ENCODE results near the gene NSG2.
"Not testable (repeated sequence)": the region's sequence is repeated elsewhere in the genome, so short reads cannot be mapped to it uniquely, and the experiment has no call there.

NSG2 gene

DNA sequence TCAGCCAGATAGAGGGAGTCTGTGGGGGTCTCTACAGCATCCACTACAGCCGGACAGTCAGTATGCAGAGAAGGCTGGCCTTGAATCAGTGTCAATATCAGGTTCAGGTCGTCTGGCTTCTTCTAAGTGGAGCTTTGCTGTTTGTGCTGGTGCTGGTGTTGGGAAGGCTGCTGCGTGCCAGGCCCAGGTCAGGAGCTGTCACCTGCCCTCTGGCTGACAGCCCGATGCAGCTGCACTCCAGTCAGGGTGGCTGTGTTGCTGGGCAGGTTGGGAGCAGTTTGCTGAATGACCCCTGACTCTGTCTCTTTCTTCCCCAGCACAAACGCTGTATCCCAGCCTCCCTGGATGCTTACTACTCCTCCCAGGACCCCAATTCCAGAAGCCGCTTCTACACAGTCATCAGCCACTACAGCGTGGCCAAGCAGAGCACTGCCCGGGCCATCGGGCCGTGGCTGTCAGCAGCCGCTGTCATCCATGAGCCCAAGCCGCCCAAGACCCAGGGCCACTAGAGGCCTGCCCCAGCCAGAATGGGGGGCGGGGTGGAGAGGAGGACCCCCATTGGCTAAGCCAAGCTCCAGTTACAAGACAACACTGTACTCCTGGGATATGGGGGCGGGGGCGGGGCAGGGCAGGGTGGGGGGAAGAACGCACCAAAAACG lies 61.6 kb downstream of the NSG2 start:
- no peak for DNase-seq

DNA sequence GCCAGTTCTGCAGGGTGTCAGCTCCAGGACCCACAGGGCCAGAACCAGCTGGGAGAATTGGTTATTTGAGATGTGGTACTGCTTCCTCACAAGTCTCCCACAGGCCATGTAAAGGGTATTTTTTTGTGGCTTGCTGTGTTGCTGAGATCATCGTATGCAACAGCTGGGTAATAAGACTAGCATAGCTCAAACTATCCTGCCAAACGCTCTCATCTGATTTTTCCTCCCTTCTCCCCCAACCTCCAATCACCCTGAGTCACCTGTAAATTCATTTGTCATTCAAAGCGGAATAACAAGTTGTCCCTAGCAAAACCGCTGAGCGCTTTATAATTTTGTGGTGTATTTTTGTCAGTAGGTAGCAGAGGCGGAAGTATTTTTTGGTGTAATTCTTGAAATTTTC lies 63.2 kb downstream of the NSG2 start:
- DNase-seq, result no peak

DNA sequence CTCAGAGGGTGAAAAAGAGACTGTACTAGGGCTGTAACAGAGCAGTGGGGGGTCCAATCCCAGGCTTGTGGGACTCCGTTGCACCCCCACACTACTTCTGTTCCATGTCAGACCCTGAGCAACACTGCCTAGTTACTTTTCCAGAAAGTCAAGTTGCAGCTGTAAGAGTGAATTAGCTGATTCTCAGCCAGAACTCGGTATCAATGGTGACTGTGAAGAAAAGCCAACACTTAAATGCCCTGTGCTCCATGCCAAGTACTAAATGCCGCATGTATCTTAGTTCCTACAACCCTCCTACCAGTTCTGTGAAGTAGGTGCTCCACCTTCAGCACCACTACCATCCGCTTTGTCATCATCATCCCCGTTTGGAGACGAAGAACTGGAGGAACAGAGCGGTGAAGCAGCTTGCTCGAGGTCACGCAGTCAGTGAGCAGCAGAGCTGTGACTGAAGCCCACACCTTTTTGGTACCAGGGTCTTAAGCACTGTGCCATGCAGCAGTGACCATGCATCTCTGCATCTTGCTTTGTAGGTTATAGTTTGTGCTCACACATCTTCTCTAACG lies 64.3 kb downstream of the NSG2 start:
- DNase-seq, result no peak

DNA sequence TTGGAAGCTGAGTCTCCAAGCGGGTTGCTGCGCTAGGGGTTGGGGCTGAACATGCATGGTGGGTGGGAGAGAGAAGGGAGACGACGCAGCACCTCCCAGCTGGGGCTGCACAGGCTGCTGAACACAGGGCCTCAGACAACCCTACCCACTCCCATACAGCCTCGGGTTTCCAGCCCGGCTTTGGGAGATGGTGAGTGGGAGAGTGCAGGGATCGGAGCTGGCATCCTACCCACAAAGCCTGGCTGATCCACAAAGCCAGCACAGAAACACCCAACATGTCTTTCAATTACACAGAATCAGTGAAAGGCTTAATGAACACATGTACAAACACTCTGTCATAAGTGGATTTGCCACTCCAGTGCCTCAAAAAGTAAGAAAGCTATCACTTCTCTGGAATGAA lies 64.8 kb downstream of the NSG2 start:
- no peak for DNase-seq

DNA sequence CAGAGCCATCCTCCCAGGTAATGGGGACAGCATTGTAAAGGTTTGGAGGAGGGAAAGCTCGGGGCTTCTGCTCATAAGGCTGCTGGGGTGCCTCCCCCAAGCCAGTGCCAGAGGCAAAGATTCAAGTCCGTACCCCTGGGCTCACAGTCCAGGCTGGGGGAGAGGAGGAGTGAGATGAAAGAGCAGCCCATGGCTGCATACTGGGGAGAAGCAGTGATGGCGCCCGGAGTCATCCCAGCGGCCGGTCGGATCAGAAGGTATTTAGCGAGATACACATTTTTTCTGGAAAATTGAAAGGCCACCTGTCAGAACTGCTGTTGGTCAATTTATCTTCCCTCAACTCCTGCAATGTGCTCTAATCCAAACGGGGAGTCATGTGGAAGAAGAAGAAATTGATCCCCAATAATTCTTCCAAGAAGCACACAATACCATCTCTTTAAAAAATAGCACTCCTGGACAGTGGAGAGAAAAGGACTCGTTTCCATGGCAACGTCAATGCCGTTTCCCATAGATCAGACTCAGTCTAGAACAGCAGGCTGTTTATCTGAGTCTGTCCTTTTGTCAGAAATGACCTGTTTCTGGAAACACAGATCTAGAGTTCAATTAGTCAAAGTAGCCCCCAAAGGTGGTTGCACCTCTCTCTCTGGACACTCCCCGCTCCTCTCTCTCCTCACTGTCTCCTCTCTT lies 65.9 kb downstream of the NSG2 start:
- DNase-seq, result no peak

DNA sequence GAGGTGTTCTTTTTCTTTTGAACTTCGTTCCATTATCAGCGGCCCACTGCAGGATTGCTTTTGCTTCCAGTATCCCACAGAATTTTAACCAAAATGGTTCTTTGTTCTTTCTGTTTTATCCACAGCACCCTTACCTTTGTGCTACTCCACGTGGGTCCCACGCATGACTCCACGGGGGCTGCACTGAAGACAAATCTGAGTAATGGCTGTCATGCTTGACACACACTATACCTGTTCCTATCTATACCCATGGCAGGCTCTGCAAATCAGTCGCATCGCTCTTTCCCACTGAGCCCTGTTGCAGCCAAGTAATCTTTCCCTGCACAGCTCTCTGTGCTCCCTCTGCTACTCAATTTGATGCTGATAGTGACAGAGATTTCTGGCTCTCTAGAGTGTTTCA lies 69.7 kb downstream of the NSG2 start:
- no peak for DNase-seq

DNA sequence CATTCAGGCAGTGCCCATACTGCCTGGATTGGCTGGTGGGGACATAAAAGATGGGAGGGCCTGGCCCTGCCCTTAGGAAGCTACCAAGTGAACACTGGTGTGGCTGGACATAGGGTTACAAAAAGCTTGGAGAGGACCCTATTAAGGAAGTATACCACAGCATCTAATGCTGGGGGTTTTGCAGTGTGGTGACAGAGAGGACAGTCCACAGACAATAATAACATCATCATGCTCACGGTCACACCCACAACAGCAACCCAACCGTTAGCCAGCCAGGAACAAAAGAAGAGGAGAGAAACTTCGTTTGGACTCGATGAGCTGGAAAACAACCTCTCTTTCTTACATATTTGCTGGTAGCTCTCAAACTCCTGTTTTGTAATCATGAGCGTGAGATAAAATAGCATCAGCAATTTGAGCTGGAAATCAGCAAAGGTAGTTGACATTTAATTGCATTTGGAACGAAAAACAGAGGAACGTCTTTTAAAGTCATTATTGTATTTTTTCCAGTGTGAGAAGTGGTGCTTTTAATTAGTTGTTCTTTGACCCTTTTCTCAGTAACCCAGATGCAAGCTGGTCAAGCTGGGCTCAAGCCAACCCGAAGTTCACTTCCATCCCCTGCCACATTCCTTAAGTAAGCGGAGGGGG lies 73.4 kb downstream of the NSG2 start:
- no peak for DNase-seq

DNA sequence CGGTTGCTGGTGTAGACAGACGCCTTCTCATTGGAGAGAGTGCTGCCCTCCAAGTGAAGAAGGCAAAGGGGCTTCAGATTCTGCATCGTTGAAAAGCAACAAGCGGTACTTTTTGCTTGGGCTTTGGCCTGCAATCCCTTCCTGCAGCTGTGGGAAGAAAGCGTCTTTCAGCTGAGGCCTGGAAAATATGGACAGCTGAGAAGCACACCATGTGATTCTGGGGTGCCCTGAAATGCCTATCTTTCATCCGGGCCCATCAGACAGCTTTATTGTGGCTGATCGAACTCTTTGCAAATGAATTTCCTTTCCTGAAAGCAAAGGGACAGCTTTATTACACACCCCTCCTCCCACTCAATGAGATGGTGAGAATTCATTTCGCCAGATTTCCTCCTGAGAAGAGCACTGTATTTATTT lies 74.0 kb downstream of the NSG2 start:
- DNase-seq, result no peak

DNA sequence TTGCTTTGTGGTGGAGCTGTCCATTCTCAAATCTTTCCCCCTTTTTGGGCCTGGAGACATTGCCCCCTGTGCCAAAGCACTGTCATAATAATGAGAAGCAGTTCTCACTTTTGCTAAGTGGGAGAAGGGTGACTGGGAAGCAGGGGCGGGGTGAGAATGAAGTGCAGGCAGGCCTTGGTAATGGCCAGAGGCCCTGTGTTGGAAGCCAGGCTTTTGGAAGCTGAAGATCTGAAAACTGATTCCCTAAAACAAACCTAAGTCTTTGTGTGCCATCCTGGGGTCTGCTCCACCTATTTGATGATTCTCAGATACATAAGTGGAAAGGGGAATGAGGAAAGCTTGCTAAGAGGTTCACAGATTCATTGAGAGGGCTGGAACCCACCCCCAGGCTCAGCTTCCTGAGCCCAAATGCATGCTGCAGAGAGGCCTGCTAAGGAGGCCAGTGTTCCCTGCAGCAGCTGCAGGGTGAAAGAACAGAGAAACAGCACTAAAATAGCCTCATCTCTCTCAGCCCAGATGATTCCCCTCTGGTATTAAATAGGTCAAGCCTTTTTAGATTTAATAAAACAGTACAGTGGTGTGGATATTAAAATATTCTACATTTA lies 75.0 kb downstream of the NSG2 start:
- no peak for DNase-seq

DNA sequence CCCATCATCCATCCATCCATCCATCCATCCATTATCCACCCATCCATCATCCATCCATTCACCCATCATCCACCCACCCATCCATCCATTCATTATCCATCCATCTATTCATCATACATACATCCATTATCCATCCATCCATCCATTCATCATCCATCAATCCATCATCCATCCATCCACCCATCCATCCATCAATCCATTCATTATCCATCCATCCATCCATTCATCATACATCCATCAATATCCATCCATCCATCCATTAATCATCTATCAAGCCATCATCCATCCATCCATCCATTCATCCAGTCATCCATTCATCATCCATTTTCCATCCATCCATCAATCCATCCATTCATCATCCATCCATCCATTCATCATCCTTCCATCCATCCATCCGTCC lies 89.0 kb downstream of the NSG2 start:
- no peak for DNase-seq

DNA sequence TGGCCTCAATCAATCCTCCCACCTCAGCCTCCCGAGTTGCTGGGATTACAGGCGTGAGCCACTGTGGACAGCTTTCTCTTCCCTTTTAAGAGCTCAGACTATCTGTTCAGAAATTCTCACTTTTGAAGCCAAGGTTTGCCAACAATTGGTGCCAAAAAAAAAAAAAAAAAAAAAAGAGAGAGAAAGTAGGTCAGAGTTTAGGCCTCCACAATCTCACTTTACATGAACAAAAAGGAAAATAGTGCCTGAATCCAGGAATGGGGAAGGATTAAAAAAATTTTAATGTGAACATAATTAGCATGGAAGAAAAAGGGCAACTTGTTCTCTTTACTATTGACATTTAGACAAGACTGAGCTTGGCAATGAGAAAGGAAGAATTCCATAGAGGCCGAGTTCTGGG lies 94.1 kb downstream of the NSG2 start:
- no peak for DNase-seq

DNA sequence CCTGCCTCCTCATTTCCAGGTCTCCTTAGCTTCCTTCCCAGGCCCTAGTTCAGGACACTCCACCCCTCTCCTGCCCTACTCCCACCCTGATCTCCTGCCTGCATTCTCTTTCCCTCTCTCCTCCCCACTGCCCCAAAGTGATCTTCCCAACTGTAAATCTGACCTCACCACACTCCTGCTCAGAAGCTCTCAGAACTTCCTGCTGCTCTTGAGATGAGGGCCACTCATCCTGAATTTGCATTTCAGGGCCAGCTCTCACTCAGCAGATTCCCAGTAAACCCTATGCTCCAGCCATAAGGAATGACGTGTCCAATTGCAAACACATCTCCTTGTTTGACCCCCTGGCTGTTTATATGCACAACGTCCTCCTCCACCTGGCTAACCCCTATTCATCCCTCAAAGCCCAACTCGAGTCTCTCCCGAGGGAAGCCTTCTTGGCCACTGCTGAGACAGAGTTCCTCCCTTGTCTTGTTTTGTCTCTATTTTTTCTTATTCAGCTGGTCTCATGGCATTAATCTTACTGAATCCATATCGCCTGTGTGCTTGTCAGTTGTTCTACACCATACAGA lies 95.0 kb downstream of the NSG2 start:
- DNase-seq, result no peak

DNA sequence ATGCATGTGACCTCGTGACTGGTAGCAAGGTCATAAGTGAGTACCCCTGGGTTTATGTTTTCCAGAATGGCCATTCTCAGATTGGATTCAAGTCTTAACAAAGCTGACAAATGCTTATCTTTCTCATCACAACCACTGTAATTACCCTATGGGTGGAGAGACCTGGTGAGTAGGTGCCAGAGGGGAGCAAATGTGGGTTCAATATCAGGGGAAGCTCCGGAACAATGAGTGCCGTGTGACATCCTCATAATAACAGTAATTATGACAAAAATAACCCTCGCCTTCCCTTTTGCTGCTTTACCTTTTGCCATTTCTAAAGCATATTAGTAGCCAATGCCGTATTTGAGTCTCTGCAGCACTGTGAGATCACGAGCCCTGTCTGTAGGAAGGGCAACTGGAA lies 95.9 kb downstream of the NSG2 start:
- DNase-seq, result no peak

DNA sequence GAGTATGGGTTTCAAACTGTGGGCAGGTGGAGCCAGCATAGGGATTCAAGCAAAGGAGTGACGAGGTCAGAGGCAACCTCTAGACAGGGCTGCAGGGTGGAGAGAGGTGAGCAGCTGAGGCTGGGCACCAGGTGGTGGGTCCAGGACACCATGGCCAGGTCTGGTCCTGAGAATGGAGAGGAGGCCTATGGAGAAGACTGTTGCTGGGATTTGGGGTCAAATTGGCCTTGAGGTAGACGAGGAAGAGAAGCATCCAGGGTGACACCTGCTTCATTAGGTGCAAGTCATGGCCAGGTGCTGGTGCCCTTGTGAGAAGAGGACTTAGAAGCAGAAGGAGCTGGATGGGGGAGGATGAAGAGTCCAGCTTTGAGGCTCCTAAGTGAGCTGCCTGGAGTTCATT lies 99.6 kb downstream of the NSG2 start:
- no peak for DNase-seq

DNA sequence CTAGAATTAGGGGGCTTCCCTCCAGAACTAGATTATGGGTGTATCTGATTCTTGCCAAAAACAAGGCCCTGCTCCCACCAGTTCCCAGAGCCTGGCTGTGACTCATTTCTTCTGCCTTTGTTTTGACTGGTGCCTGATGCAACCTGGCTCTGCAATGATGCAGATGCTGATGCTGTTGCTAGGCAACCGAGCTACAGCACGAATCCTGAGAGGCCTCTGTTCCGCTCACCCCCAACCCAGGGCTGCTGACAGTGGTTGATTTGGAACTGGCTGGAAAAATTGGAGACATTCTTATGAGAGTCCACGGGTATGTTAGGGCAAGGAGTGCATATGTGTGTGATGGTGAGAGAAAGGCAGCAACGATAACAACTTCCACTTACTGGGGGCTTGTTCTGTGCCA lies 100.3 kb downstream of the NSG2 start:
- no peak for DNase-seq

DNA sequence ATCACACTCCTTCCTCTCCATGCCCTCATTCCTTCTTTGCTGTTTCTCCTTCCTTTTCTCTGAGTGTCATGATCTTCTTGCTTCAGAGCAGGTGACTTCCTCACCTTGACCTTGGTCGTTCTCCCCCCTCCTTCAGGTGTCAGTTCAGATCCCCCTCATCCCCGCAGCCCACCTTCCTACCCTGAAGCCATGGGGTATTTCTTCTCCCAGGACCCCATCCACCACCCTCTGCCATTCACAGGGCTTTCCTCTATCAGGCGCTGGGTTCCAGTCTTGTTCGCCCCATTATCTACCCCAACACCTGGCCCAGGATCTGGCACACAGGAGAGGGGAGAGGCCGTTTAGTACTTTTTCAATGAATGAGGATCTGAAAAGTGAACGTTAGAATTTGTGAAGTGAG lies 101.0 kb downstream of the NSG2 start:
- DNase-seq, result no peak

DNA sequence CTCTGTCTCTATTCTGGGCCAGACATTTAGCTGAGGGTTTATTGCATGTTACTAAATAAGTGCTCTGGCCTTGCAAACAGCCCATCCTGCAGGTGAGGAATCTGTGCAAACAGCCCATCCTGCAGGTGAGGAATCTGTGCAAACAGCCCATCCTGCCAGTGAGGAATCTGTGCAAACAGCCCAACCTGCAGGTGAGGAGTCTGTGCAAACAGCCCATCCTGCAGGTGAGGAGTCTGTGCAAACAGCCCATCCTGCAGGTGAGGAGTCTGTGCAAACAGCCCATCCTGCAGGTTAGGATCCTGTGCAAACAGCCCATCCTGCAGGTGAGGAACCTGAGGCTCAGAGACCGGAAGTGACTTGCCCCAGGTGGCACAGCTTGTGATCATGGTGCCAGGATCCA lies 101.5 kb downstream of the NSG2 start:
- DNase-seq, result not testable (repeated sequence)

DNA sequence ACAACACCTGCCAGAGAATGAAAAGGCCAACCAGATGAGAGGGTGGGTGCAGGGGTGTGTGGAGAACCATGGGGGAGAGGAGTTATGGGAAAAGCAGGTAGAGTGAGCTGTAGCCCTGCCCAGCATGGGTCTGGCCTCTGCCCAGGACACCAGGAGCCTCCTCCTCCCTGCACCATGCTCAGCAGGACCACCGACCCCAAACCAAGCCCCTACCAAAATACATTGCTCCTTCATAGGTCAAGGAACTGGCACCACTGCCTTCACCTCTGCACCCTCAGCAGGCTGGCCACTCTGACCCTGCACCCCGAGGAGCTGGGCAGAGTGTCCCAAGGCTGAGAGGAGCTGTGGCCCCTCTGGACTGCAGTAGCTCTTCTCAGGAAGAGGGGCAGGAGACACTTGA lies 102.0 kb downstream of the NSG2 start:
- no peak for DNase-seq

DNA sequence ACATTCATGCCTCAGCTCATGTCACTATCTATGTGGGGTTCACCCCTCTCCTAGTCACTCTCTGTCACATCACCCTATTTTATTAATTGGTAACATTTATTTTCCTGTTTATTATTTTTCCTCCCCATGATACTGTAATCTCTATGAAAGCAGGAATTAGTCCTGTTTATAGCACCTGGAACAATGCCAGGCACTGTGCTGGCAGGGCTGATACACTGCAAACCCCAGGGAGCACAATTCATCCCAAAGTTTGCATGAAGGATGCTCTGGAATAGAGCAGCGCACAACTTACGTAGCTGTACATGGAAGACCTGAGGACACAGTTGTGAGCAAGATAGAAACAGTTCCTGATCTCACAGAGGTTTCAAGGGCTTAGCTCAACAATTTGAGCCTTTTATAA lies 103.2 kb downstream of the NSG2 start:
- no peak for DNase-seq

DNA sequence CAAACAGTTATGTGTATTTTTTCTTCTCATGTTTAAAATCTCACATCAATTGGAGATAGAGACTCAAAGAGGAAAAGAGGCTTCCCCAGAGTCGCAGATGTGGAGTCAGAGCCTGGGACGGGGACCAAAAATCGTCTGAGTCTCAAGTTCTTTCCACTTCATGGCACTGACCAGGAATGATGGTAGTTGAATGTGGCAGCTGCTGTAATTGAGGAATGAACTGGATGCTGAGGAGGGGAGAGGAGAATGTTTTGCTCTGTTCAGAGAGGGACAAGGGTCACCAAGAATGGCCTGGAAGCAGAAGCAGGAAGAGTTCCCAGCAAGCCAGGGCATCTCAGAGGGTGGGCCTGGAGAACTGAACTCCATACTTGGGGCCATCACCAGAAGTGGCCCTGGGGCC lies 103.9 kb downstream of the NSG2 start:
- no peak for DNase-seq

DNA sequence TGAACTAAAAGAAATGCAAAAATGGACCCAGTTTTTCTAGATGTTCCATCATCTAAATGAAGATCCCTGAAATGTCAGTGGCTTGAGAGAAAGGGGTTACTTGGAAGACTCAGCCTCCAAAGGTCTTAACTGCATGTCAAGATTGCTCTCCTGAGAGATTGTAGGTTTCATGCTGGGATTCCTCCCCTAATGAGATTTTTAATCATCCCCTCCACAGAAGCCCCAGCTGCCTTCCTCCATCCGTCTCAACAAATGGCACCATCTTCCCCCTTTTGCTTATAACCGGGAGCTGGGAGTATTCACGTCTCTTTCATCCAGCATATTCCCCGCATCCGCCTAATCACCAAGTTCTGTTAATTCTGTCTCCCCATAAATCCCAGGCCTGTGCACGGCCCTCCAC lies 104.5 kb downstream of the NSG2 start:
- no peak for DNase-seq

DNA sequence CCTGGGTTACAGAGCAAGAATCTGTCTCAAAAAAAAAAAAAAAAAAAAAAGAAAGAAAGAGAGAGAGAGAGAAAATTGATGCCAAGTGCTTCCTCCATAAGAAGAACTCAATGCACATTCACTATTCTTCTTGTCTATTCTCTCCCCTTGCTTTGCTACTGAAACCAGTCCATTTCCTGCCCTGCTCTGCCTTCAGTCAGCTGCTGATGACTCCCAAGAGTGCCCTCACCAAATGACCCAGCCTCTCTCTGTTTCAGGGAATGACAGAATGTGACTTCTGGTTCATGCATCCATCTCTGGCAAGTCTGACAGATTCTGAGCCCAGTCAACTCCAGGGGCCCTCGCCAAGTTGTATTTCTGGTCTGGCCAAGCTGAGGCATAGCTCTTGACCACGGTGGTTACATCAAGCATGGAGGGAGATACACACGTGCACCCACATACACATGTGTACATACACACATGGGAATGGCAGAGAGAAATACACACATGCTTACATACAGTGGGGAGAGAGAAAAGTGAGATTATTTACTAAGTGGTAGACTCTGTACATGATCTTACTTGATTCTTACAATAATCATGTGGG lies 106.2 kb downstream of the NSG2 start:
- no peak for DNase-seq

DNA sequence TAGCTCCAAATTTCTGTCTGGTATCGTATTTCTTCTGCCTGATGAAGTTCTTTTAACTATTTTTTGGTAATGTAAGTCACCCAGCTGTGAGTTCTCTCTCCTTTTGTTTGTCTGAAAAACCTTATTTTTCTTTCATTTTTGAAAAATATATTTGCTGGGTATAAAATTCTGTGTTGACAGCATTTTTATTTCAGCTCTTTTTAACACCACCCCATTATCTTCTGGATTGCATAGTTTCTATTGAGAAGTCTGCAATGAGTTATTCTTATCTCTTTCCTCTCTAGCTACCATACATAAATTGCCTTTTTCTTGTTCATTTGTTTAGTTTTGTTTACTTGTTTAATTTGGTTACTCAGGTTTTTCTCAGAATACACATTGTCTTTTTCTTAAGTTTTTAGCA lies 109.1 kb downstream of the NSG2 start:
- DNase-seq, result no peak

Measured in CD4-positive, alpha-beta T cell treated with Interleukin-17A for 4 hours (primary cell).